Anterior cingulate cortex (tissue), 58 donors: ENCODE results near the gene PRKAG2.

Experiments
- DNase-seq, 58 donors: peaks; one replicate each; lab custom pipeline; 2025; lab: John Stamatoyannopoulos, UW

PRKAG2 gene

DNA sequence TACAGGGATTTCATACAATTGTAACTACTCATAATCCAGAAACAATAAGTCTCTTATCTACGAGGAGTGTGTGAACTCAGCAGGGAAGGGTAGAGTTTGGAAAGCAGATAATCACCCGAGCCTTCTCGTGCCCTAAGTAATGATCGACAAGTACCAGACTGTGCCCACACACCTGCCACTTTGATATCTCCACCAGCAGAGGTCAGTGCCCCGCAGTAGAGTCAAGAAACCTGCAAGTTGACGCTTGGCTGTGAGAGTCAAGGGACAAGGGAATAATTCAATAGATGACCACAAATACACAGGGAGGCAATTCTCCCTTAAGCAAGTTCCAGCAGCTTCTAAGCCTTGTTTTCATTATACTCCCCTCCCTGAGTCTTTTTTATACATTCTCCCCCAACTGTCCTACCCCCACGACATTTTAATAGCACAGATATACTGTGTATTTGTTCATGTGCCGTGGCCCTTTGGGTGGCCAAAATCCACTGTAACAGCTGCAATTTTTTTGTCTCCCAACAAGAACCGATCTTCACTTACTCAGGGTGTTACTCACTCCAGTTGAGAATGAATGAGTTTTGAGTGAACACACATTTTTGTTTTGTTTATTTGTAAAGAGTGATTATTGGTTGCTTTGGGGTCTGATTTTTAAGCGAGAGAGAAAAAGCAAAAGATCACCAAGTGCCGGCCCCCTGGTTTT, 250.3 kb downstream of the PRKAG2 start:
- DNase-seq = peak in 8 of 58 donors; percentile 2 to 11 (median 6)

DNA sequence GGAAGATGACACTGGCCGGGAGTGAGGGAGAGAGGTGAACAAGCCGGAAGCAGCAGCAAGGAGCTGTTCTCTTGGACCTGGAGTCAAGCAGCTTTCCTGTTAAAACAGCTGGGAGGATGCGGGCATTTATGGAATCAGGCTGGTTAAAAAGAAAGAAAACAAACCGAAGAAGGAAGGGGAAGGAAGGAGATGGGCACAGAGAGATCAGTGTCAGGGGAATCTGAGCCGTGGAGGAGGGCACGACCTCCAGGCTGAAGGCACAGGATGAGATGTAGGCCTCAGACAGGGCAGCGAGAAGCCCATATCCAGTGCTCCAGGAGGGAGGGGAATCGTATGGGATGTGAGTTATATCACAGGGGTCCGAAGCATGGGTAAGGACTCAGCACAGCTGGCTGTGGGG, 251.3 kb downstream of the PRKAG2 start:
- DNase-seq = no peak

DNA sequence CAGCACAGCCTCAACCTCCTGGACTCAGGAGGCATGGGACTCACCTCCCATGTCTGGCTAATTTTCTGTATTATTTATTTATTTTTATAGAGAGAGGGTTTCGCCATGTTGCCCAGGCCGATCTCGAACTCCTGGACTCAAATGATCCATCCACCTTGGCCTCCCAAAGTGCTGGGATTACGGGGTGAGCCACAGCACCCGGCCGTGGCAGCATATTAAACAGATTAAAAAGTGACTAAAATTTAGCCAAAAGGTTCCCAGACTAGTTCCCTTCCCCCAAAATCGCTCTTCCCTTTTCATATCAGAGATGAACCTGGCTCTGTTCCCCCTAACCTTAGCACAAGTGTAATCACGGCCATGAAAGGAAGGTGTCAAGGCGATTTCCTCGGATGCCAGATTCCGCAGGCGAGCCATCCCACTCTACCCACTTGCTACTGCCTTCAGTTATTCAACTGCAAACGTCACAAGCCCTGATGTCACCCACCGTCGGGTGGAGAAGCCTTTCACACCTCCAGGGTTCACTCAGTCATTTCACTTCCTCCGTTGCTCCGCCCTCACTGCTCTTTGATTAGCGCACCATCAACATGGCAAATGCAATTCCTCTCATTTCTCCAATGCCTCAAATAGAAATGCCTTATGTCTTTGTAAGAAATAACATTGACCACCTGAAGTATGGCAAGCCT, 252.5 kb downstream of the PRKAG2 start:
- peak in 1 of 58 donors; percentile 42 for DNase-seq

DNA sequence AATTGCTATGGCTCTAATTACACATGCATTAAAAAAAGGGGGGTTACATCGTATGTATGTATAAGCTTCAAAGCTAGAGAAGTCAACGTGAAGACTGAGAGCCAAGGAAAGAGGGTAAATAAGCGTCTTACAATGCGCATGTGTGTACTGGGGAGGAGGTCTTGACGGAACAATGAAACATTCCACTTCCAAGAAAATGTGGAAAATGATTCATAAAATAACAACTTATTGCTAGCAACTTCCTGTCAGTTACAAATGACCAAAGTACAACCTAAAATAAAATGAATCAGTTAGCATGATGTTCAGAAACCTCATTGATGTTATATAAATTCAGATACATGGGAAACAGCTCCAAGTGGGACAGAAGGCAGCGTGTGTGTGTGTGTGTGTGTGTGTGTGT, 253.1 kb downstream of the PRKAG2 start:
- DNase-seq = no peak

DNA sequence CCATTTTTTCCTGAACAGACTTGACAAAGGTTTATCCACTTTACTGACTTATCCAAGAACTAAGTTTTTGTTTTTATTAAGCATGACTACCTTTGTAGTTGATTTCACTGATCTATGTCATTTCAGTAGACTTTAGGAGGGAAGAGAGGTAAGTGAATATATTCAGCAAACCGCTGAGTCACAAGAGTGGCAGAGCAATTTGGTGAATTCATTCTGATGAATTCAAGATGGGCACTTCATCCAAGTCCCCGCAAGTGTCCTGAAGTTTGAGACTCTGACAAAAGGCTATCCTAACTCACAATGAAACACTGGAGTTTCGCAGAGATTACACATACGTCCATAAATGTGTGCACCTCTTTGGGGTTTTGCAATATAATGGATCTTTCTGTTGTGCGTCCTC, 255.0 kb downstream of the PRKAG2 start:
- no peak for DNase-seq

DNA sequence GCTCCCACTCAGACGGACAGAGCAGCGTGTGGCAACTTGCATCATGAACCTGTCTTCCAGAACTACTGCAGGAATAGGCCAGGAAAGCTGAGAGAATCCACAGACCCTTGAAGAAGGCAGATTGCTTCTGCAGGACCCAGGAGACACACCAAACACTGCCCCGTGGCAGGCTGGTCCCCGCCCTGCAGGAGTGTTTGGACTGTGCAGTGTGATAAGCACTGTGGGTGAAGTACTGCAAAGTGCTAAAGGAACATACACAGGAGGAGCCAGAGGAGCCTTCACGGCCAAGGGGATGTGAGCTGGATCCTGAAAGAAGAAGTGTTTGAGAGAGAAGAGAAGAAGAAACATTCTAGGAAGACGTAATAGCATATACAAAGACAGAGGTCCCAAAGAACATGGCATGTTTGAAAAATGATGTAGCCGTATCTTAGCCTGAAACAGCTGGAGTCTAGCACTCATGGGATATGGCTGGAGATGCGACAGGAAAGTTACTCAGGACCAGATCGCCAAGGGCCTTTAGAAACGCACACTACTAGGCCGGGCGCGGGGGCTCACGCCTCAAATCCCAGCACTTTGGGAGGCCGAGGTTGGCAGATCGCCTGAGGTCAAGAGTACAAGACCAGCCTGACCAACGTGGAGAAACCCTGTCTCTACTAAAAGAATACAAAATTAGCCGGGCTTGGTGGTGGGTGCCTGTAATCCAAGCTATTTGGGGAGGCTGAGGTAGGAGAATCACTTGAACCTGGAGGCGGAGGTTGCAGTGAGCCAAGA, 260.3 kb downstream of the PRKAG2 start:
- no peak for DNase-seq

DNA sequence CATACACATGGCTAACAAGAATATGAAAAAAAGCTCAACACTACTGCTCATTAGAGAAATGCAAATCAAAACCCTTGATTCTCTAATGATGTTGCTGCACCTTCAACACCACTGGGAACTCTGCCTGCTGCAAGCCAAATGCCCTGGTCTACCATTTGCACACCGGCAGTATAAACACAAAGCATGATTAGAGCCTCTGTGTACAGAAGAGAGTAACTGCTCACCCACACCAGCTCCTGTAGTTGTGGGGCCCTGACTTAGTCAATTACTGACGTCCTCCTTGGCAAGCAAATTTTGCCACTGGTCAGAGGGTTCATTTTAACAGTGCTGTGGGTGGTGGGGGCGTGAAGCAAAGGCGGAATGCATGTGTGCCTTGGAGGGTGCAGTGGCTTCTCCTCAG, 261.1 kb downstream of the PRKAG2 start:
- no peak for DNase-seq

DNA sequence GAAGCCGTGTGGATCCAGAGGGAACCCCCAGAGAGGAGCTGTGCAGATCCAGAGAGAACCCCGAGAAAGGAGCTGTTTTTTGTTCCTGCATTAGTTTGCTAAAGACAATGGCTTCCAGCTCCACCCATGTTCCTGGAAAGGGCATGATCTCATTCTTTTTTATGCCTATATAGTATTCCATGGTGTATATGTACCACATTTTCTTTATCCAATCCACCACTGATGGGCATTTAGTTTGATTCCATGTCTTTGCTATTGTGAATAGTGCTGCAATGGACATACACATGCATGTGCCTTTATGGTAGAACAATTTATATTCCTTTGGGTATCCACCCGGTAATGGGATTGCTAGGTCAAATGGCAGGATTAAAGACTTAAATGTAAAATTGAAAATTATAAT, 261.9 kb downstream of the PRKAG2 start:
- DNase-seq = no peak

DNA sequence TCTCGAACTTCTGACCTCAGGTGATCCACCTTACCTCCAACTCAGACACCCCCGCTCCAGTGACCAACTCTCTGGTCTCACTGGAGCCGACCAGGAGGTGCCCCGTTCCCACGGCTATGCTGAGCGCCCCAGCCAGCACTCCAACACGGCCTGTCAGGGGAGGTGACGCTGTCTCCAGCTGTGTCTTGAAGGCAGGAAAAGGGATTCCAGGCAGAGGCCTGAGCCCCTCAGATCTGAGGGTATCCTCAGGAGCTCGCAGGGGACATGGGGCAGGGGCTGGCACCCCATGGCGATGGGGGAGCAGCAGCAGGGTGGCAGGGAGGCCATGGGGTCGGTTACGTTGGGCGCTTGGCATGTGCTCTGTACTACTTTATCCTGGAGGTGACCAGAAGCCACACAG, 262.9 kb downstream of the PRKAG2 start:
- no peak for DNase-seq

DNA sequence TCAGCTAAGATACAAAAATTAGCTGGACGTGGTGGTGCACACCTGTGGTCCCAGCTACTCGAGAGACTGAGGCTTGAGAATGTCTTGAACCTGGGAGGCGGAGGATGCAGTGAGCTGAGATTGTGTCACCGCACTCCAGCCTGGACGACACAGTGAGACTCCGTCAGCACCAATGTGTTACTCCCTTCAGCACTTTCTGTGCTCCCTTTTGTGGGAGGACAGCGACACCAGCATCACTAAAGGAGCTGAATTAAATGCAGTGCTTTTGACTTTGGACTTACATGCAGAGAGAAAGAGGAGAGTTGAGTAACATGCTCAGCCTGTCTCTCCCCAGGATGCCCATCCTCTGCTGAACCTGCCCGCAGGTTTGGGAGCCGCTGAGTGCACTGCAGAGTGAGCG, 265.0 kb downstream of the PRKAG2 start:
- DNase-seq = no peak

DNA sequence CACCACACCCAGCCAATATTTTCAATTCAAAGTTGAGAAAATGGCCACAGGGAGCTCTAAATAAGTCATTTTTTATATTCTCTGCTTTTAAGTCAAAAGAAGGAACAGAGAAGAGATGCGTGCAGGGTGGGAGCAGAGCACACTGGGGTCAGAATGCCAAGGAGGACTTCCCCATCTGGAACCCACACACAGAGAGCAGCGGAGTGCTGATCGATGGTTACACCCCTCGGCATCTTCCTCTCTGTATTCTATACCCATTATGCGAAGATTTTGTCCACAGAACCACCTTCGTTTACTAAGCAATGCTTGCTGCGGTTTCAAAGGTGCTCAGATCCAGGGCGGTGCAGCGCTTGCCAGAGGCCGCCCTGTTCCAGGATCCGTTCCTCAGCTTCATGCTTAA, 265.9 kb downstream of the PRKAG2 start:
- no peak for DNase-seq

DNA sequence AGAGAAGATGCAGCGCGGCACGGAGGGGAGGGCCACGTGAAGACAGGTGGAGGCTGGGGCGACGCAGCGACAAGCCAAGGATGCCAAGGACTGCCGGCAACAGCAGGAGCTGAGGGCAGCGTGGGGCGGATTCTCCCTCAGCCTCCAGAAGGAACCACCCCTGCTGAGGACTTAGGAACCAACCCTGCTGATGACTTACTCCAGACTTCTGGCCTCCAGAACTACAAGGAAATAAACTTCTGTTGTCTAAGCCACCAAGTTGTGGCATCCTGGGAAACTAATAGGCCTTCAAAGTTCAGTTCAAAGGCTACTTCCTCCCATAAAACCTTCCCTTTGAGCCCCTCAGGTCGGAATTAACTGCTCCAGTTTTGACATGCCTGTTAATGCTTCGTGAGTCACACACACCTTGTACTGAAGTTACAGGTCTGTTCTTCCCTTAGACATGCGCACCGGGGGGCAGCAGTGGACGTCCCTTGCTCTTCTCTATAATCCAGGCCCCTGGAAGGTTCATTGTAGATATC, 268.8 kb downstream of the PRKAG2 start:
- DNase-seq = no peak

DNA sequence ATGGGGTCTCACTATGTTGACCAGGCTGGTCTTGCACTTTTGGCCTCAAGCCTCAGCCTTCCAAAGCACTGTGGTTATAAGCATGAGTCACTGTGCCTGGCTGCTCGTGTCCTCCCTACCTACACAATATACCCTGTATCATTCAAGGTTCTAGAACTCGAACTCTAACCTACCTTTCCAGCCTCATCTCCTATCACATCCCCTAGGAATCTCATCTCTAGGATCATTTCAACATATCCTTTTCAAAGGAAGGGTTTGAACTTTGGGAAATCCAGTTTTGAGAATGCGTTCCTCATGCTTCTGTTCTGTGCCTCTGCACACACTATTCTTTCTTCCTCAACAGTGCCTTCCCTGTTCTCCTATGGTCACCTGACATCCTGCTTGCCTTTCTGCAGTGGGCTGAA, 269.4 kb downstream of the PRKAG2 start:
- DNase-seq = no peak

DNA sequence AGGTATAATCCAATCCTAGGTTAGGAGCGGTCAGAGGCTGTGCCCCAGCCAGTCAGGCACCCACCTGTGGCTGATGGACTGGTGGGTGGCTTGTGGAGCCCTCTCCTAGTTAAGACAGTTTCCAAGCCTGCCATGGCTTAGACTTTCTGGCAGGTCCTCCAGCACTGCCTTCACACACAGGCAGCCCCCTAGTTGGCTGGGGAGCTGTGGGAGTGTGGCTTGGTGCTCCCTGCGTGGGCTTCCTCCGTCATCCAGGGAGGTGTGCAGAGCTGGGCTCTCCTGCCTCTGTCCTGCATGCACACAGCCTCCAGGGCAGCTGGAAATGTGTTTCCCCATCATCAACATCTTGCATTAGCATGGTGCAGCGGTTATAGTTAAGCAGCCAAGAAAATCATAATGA, 273.0 kb downstream of the PRKAG2 start:
- no peak for DNase-seq

DNA sequence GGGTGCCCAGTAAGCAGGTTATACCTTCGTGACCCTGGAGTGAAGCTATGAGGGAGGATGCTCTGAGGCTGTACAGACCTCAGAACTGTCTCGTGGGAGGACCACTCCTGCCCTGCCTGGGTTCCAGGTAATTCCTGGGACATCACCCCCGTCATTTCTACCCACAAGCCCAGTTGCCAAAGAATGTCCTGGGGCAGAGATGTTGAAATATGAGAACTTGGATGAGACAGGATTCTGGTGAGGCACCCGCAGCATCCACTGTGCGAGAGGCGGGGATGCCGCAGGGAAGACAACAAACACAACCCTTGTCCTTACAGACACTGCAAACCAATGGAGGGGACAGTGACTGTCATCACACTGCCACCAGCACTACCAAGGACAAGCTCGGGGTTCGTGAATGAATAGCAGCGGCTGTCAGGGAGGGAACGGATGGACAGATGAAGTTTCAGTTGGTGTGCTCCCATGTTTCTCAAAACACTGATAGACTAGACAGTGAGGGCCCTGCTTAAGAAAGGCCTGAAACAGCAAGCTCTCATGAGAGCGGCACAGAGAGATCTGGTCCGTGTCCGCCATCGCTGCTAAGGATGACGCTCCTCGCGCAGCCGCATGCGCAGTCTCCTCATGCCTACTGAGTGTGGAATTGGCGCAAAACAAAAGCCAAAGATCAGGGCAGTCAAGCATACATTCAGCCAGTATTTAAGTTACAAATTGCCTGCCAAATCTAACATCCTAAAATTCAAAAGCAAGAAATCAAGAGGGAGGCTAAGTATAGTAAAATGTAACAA, 275.2 kb downstream of the PRKAG2 start:
- no peak for DNase-seq

DNA sequence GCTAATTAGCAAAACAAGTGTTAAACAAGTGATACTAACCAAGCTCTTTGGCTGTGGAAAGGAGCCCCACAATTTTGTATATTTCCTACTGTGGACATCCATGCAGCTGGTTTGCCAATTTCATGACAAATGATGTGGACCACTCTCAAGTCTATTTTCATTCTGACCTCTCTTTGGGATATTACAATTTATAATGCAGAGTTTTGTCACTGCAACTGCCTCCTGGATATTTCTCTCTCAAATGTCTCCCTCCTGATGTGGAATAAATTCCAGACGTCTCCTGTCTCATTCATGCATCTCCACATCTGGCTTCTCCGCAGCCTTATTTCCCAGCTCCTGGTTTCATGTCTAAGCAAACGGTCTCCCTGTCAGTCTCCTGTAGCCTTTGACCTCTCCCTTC, 276.6 kb downstream of the PRKAG2 start:
- no peak for DNase-seq

DNA sequence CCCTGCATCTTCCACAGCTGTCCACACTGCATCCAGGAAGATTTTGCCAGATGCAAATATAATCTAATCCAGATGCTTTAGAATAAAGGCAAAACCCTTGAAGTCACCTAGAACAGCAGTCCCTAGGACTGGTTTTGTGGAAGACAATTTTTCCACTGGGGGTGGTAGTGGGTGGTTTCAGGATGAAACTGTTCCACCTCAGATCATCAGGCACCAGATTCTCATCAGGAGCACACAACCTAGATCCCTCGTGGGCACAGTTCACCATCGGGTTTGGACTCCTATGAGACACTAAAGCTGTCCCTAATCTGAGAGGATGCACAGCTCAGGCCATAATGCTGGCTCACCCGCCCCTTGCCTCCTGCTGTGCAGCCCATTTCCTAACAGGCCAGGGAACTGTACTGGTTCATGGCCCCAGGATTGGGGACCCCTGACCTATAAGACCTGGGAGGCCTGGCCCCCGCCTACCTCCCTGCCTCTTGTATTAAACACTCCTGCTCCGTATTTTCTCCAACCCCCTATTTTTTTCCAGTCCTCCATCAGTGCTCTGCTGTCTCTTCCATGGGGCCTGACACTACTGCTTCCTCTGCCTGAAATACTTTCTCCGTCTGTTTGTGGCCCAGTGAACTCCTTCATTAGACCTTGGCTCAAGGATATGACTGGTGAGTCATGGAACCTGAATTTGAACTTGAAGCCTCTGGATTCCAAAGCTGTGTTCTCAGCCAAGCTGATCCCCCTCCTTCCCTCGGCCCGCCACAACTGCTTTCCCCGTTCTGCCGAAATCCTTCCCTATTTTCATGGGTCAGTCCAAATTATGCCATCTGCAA, 277.3 kb downstream of the PRKAG2 start:
- DNase-seq = peak in 1 of 58 donors; percentile 15

DNA sequence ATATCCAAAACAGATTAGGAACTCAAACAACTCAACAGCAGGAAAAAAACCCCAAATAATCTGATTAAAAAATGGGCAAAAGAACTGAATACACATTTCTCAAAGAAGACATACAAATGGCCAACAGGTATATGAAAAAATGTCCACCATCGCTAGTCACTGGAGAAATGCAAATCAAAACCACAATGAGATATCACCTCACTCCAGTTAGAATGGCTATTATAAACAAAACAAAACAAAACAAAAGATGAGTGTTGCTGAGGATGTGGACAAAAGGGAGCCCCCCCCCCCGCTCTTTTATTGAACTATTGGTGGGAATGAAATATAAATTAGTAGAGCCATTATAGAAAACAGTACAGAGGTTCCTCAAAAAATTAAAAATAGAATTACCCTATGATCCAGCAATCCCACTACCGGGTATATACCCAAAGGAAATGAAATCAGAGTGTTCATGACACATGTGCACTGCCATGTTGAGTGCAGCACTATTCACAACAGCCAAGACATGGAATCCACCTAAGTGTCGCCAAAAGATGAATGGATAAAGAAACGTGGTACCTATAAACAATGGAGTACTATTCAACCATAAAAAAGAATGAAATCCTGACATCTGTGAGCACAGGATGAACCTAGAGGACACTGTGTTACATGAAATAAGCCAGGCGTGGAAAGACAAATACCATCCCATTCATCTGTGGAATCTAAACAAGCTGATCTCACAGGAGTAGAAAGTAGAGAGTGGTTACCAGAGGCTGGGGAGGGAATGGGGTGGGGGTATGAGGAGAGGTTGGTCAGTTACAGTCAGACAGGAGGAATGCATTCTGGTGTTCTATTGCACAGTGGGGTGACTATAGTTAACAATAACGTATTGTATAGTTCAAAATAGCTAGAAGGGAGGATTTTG, 279.1 kb downstream of the PRKAG2 start:
- DNase-seq = no peak
